CD14-positive monocyte (primary cell): ENCODE measurements around the gene PARL. TPM values are rescaled to one million over a fixed set of nuclear protein-coding genes. Genes with fewer than 3 reads are reported as not detected.

Source experiments
- DNase-seq, 3 donors: peaks; one replicate each; pipeline ENCODE4 v3.0.0-alpha.2; 2011 to 2022
- H2AFZ ChIP-seq: 2 replicates; pipeline ENCODE4 v1.6.0; 2012; ENCODE audit warnings: mild to moderate bottlenecking, low read depth, low read length, inconsistent platforms; ENCODE audit not compliant: insufficient read depth, poor library complexity, severe bottlenecking
- H3K27ac ChIP-seq, 2 donors: 1 replicate in 1 of 2; 2 replicates in 1 of 2; pipeline ENCODE4 v1.5.1; 2012 to 2013; ENCODE audit warnings: low read length in 2 of 2, control low read depth in 1 of 2, inconsistent platforms in 1 of 2, low read depth in 1 of 2, mild to moderate bottlenecking in 1 of 2
- H3K27me3 ChIP-seq, 2 donors: one replicate each; pipeline versions ENCODE4 v1.6.0 to v1.6.1; 2011 to 2013; ENCODE audit warnings: low read length in 2 of 2; ENCODE audit not compliant: control insufficient read depth in 2 of 2, insufficient read depth in 2 of 2
- H3K36me3 ChIP-seq, 2 donors: replicated peaks in 1 of 2; 1 replicate in 1 of 2; 2 replicates in 1 of 2; pipeline versions ENCODE4 v1.5.1 to v1.6.1; 2012 to 2013; ENCODE audit warnings: low read length in 2 of 2, control low read depth in 1 of 2, inconsistent platforms in 1 of 2, mild to moderate bottlenecking in 1 of 2; ENCODE audit not compliant: insufficient read depth in 2 of 2, control insufficient read depth in 1 of 2
- H3K4me1 ChIP-seq, 2 donors: 1 replicate in 1 of 2; 2 replicates in 1 of 2; pipeline versions ENCODE4 v1.5.1 to v1.6.1; 2012 to 2013; ENCODE audit warnings: low read length in 2 of 2, control low read depth in 1 of 2, inconsistent platforms in 1 of 2, mild to moderate bottlenecking in 1 of 2, moderate library complexity in 1 of 2; ENCODE audit not compliant: insufficient read depth in 2 of 2, control insufficient read depth in 1 of 2
- H3K4me2 ChIP-seq: replicated peaks from 2 replicates; pipeline ENCODE3; 2012; ENCODE audit warnings: low read length, moderate library complexity, mild to moderate bottlenecking; ENCODE audit not compliant: poor library complexity, severe bottlenecking; ENCODE audit errors: extremely low read depth
- H3K4me3 ChIP-seq, 3 experiments: fragments of 200-600 bp in 1 of 3; sonication (generic) in 1 of 3; replicated peaks in 1 of 3; 1 replicate in 2 of 3; 2 replicates in 1 of 3; pipeline ENCODE4 v1.5.1; 2011 to 2013; ENCODE audit warnings: low read length in 3 of 3, mild to moderate bottlenecking in 3 of 3, control low read depth in 2 of 3, low read depth in 2 of 3, inconsistent platforms in 1 of 3, moderate library complexity in 1 of 3
- H3K79me2 ChIP-seq: 2 replicates; pipeline ENCODE4 v1.6.0; 2012; ENCODE audit warnings: mild to moderate bottlenecking, control low read depth, inconsistent platforms, low read length, moderate library complexity; ENCODE audit not compliant: insufficient read depth
- H3K9ac ChIP-seq: 2 replicates; pipeline ENCODE4 v1.6.0; 2017; ENCODE audit warnings: low read length, mild to moderate bottlenecking; ENCODE audit not compliant: insufficient read depth, poor library complexity, severe bottlenecking
- H3K9me3 ChIP-seq, 2 donors: replicated peaks in 1 of 2; 1 replicate in 1 of 2; 2 replicates in 1 of 2; pipeline versions ENCODE4 v1.5.1 to v1.6.1; 2012 to 2013; ENCODE audit warnings: low read length in 2 of 2, control low read depth in 1 of 2; ENCODE audit not compliant: control insufficient read depth in 1 of 2, insufficient read depth in 1 of 2
- H4K20me1 ChIP-seq: 2 replicates; pipeline ENCODE4 v1.6.0; 2012; ENCODE audit warnings: mild to moderate bottlenecking, low read length, control low read depth, moderate library complexity; ENCODE audit not compliant: insufficient read depth
- H3K27ac Mint-ChIP-seq, 7 donors: one replicate each; pipeline ENCODE4 v1.8.0; 2020; ENCODE audit warnings: mild to moderate bottlenecking in 7 of 7, mixed read lengths in 7 of 7, moderate library complexity in 6 of 7, inconsistent platforms in 2 of 7
- H3K27me3 Mint-ChIP-seq, 3 donors: one replicate each; pipeline ENCODE4 v1.8.0; 2021 to 2022; ENCODE audit warnings: low read depth in 3 of 3, mild to moderate bottlenecking in 3 of 3, mixed read lengths in 3 of 3, moderate library complexity in 3 of 3, inconsistent platforms in 1 of 3
- H3K36me3 Mint-ChIP-seq, 2 donors: one replicate each; pipeline ENCODE4 v1.8.0; 2020; ENCODE audit warnings: mixed read lengths in 2 of 2, inconsistent platforms in 1 of 2, mild to moderate bottlenecking in 1 of 2
- H3K4me1 Mint-ChIP-seq: one replicate; pipeline ENCODE4 v1.8.0; 2020; ENCODE audit warnings: mild to moderate bottlenecking, mixed read lengths
- H3K4me3 Mint-ChIP-seq, 2 donors: one replicate each; pipeline ENCODE4 v1.8.0; 2020; ENCODE audit warnings: mild to moderate bottlenecking in 2 of 2, mixed read lengths in 2 of 2, moderate library complexity in 1 of 2
- H3K9me3 Mint-ChIP-seq, 7 donors: one replicate each; pipeline ENCODE4 v1.8.0; 2020 to 2022; ENCODE audit warnings: mixed read lengths in 7 of 7, mild to moderate bottlenecking in 6 of 7, moderate library complexity in 6 of 7, inconsistent platforms in 2 of 7
- WGBS: methylation state at CpG from one replicate; pipeline ENCODE4 v1.1.5; 2013; ENCODE audit warnings: missing lambda C conversion rate; ENCODE audit not compliant: insufficient coverage; 5-methylcytosine and 5-hydroxymethylcytosine counted together
- intact Hi-C, 2 donors: fragments of 100-400 bp; cut with micrococcal nuclease; formaldehyde crosslinking; loops; one replicate each; pipeline versions ENCODE4 v1.15.0 to v1.15.1; 2023
- polyA plus RNA-seq, 3 donors: library from polyadenylated mRNA; depleted of rRNA in 1 of 3; unstranded in 2 of 3; stranded (reverse) in 1 of 3; fragments of 300-500 nt in 2 of 3; fragments of >200 nt in 1 of 3; fragmentation: Illumina TruSeq in 2 of 3; gene quantifications; 1 replicate in 2 of 3; 2 replicates in 1 of 3; pipeline ENCODE4 v1.2.3, GENCODE V29; 2012 to 2021
- TF ChIP-seq, protein P1 (sequence below): fragments of 200-600 bp; IDR thresholded peaks from one replicate; pipeline ENCODE4 v1.8.0; 2022; ENCODE audit warnings: antibody characterized with exemption, mild to moderate bottlenecking

Gene PARL
- polyA plus RNA-seq, 3 donors, result 65.6 to 196 (median 155) TPM

DNA sequence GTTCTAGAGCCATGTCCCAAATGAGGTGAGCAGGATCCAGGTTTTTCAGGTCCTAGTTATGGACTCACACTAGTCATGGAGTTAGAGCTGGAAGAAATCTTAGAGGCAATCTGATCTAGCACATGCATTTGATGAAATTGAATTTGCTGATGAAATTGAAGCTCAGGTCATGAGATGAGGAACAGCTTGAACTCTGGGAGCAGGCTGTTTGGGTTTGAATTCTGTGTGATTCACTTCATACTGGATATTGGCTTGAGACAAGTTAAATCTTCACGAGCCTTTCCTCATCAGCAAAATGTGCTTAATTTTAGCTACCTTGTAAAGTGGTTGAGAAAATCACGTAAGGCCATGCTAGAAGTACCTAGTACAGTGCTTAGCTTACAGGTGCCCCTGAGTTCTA lies 33.5 kb upstream of the PARL start:
- H3K4me1 ChIP-seq, result no peaks in the 10 kb centered on the region
- no peak for DNase-seq
- Mint-ChIP-seq H3K4me1 (no peaks in the 10 kb centered on the region), H3K27ac (no peak overlapping the region), H3K27me3 (peaks cover 0 to 2% (median under 1%) of the 10 kb centered on the region in 3 donors), H3K36me3 (peaks cover 21% of the 10 kb centered on the region in 2 donors), H3K4me3 (no peak overlapping the region), H3K9me3 (no peaks in the 10 kb centered on the region)
- no peak overlapping the region for H3K4me3 ChIP-seq
- no peaks in the 10 kb centered on the region for H3K27me3 ChIP-seq
- H3K36me3 ChIP-seq, result peaks cover 4 to 28% of the 10 kb centered on the region in 2 donors
- no peak overlapping the region for H3K9ac ChIP-seq
- no peak overlapping the region for H2AFZ ChIP-seq
- TF ChIP-seq, protein P1, sequence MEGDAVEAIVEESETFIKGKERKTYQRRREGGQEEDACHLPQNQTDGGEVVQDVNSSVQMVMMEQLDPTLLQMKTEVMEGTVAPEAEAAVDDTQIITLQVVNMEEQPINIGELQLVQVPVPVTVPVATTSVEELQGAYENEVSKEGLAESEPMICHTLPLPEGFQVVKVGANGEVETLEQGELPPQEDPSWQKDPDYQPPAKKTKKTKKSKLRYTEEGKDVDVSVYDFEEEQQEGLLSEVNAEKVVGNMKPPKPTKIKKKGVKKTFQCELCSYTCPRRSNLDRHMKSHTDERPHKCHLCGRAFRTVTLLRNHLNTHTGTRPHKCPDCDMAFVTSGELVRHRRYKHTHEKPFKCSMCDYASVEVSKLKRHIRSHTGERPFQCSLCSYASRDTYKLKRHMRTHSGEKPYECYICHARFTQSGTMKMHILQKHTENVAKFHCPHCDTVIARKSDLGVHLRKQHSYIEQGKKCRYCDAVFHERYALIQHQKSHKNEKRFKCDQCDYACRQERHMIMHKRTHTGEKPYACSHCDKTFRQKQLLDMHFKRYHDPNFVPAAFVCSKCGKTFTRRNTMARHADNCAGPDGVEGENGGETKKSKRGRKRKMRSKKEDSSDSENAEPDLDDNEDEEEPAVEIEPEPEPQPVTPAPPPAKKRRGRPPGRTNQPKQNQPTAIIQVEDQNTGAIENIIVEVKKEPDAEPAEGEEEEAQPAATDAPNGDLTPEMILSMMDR, result no peak
- intact Hi-C loops, result no loop called here
- no peak overlapping the region for H3K4me2 ChIP-seq
- no peaks in the 10 kb centered on the region for H3K79me2 ChIP-seq
- H3K27ac ChIP-seq, result no peak overlapping the region
- H4K20me1 ChIP-seq, result no peaks in the 10 kb centered on the region
- WGBS, result 100% methylated on average over 1 of the region's 2 CpGs
- H3K9me3 ChIP-seq, result no peaks in the 10 kb centered on the region

DNA sequence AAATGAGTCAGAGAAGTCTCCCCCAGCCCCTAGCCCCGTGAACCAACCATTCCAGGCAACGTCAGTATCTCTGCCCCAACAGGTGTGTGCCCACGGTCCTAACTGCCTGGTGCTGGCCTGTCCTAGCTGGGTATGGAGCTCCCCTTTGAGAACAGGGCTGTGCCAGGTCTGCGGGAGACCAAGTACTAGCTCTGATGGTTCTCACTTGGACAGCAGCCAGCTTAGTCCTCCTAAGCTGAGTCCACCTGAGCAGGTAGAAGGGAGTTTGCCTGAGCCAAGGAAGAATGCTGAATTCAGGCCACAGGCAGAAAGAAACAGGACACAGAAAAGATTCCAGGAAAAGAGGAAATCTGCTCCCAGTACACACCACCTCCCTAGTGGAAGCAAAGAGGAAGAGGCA lies 33.1 kb upstream of the PARL start:
- 81% methylated on average over 4 of the region's 4 CpGs for WGBS
- intact Hi-C loops, result no loop called here
- no peak overlapping the region for H3K27ac Mint-ChIP-seq

More for the DNA sequence above, 33.1 kb upstream of the PARL start:
- H3K9me3 ChIP-seq, result no peaks in the 10 kb centered on the region
- Mint-ChIP-seq H3K4me1 (no peaks in the 10 kb centered on the region), H3K9me3 (no peaks in the 10 kb centered on the region), H3K4me3 (no peak overlapping the region), H3K27me3 (peaks cover 0 to 2% (median 2%) of the 10 kb centered on the region in 3 donors), H3K36me3 (peaks cover 17 to 18% of the 10 kb centered on the region in 2 donors)
- DNase-seq, result no peak
- H2AFZ ChIP-seq, result no peak overlapping the region
- no peak overlapping the region for H3K4me3 ChIP-seq
- H3K36me3 ChIP-seq, result peaks cover 4 to 24% of the 10 kb centered on the region in 2 donors
- H4K20me1 ChIP-seq, result no peaks in the 10 kb centered on the region
- no peak overlapping the region for H3K27ac ChIP-seq
- no peaks in the 10 kb centered on the region for H3K4me1 ChIP-seq
- no peak overlapping the region for H3K9ac ChIP-seq
- TF ChIP-seq, protein P1, result no peak
- H3K4me2 ChIP-seq, result no peak overlapping the region
- H3K27me3 ChIP-seq, result no peaks in the 10 kb centered on the region
- H3K79me2 ChIP-seq, result no peaks in the 10 kb centered on the region
